GM18508 (cell line): ENCODE data around the gene HIBCH.
"Not testable (repeated sequence)": the region's sequence is repeated elsewhere in the genome, so short reads cannot be mapped to it uniquely, and the experiment has no call there.

Experiments used
- ATAC-seq: cut with Tn5 transposase; IDR thresholded peaks from one replicate; pipeline ENCODE4 v1.9.1; 2021; ENCODE audit warnings: moderate number of reproducible peaks; ENCODE audit not compliant: insufficient read depth, unreplicated experiment

Gene HIBCH

DNA sequence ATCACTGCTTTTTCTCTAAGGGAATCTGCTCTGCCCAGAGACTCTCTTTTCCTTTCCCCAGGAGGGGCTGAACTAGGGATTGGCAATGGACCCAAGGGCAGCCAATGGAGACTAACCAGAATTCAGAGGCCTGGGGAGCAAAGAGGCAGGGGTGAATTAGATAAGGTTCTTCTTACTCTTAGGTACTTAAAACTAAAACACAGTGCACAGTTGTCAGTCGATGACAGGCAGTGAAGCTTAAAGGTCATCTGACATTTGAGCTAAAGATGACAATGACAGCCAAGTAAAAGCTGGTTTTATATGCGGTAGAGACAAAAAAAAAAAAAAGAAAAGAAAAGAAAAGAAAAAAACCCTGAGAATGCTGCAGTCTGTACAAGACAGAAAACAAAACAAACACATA, 57.8 kb downstream of the HIBCH start:
- no peak for ATAC-seq

DNA sequence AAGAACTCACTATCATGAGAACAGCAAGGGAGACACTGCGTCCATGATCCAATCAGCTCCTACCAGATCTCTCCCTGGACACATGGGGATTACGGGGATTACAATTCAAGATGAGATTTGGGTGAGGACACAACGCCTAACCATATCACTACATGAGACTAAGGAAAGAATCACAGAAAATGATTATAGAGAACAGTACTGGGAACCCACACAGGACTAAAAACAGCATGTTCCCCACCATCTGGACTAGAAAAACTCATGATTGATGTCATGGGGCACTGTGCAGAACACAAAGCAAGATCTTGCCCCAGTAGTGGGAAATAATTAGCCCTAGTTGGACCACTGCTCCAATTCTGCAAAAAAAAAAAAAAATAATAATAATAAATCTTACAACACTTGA, 63.5 kb downstream of the HIBCH start:
- no peak for ATAC-seq

DNA sequence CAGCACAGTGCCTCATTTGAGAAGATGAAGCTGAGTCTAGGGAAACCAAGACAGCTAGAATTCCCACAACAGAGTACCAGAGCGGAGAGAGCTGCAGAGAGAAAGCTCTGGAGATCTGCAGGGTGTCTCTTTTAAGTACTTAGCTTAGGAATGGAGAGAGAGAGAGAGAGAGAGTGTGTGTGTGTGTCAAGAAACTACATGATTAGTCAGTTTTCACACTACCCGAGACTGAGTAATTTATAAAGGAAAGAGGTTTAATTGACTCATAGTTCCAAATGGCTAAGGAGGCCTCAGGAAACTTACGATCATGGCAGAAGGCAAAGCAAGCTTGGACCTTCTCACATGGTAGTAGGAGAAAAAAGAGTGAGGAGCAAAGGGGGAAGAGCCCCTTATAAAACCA, 64.0 kb downstream of the HIBCH start:
- ATAC-seq, result no peak

DNA sequence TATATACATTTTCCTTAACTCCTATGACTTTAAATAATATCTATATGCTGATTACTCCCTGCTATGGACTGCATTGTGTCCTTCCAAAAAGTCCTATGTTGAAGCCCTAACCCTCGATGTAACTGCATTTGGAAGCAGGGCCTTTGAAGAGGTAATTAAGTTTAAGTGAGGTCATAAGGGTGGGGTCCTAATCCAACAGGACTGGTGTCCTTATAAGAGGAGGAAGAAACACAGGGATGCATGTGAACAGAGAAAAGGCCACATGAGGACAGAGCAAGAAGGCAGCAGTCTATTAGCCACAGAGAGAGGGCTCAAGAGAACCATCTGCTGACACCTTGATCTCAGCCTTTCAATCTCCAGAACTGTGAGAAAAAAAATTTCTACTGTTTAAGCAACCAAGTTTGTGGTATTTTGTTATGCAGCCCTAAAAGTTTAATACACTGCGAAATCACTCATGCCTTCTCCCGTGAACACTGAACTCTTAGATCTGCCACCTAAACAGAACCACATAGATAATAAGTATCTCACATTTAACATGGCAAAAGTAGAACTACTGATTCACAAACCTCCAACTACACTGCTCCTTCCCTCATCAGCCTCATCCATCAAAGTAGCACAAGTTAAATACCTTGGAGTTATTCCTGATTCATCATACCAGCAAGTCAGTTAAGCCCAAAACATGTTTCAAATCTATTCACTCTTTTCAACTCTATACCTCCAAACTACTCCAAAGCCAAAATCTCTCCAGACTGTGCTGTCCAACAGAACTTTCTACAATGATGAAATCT, 65.4 kb downstream of the HIBCH start:
- no peak for ATAC-seq

DNA sequence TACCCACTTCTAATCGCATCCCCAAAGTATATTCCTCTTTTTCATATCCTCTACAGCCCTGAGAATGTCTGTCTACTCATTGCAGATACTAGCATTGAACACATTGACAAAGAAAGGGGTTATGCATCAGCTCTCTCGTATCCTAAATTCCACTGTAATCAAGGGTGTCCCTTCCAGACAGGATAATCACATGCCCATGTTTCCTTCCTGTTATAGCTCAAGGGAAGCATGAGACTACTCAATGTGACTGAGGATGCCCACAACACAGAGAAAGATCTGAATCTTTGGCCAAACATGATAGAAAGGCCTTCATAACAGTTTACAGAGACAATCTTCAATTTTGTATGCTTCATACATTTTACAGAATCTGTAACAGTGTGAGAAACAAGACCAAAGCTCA, 69.2 kb downstream of the HIBCH start:
- ATAC-seq, result no peak

DNA sequence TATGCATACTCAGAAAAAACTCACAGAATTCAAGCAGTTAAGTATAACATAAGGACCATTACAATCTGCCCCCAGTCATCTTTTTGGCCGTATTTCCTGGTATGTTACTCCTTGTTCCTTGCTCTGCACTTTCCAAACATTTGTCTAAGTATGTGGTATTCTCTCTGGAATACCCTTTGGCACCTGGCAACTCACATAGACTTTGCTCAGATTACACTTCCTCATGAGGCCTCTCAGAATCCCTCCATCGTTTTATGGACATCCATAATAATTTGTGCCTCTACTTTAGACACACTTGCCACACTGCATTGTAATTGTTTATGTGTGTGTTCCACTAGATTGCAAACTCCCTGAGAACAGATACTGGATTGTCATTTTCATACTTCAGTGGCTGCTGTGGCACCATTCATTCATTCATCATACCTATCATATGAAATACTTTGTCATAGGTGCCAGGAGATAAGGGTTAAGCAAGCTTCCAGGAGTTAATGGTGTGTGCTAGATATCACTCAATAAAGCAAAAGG, 84.0 kb downstream of the HIBCH start:
- ATAC-seq, result no peak

DNA sequence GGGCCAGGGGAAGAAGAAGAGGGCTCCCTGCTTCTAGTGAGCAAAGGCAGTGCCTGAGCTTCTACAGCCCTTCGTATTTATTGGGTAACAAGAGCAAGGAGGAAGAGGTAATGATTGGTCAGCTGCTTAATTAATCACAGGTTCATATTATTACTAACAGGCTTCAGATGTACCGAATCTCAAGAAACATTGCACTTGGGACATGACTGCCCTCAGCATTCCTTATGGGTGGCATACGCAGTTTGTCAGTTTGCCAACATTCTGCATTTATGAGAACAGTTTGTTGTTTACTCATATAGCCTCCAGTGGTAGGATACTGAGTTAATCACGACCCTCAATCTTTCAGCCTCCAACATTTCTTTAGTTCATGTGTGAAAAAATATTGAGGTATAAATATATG, 84.5 kb downstream of the HIBCH start:
- ATAC-seq, result no peak

DNA sequence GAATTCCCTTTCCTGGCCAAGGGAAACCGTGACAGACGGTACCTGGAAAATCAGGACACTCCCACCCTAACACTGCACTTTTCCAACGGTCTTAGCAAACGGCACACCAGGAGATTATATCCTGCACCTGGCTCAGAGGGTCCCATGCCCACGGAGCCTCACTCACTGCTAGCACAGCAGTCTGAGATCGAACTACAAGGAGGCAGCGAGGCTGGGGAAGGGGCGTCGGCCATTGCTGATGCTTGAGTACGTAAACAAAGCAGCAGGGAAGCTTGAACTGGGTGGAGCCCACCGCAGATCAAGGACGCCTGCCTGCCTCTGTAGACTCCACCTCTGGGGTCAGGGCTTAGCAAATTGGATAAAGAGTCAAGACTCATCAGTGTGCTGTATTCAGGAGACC, 95.6 kb downstream of the HIBCH start:
- not testable (repeated sequence) for ATAC-seq

DNA sequence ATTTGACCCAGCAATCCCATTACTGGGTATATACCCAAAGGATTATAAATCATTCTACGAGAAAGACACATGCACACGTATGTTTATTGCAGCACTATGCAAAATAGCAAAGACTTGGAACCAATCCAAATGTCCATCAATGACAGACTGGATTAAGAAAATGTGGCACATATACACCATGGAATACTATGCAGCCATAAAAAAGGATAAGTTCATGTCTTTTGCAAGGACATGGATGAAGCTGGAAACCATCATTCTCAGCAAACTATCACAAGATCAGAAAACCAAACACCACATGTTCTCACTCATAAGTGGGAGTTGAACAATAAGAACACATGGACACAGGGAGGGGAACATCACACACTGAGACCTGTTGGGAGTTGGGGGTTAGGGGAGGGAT, 96.9 kb downstream of the HIBCH start:
- ATAC-seq, result not testable (repeated sequence)

DNA sequence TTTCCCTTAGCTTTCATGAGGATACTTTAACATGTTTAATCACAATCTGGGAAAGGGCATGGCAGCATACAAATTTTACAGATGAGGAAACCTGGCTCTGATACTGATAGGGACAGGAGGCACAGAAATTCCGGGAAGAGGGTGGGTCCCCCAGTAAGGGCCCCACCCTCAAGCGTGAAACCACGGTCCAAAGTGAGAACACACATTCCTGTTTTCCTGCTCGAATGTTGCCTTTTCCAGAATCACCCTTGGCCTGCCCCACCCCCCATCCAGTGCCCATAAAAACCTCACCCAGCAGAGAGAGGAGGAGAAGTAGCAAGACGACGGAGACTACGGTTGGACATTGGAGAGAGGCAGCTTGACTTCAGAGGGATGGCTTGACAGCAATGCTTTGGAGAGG, 98.2 kb downstream of the HIBCH start:
- no peak for ATAC-seq

DNA sequence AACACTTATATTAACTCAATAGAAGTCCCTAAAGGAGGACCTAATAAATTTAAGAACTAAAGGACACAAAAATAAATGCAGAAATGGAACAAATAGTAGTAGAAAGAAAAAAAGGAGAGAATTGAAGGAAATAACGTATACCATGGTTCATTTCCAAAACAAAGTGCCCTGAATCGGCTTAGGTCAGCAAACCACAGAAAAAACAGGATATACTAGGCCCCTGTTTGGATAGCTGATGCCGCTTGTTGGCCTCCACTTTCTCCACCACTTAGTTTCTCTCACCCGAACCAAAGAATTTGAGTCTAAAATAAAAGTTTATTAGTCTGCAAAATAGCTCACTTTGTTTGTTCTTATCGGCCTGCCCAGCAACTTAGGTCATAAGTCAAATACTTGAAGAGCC, 100.4 kb downstream of the HIBCH start:
- no peak for ATAC-seq

DNA sequence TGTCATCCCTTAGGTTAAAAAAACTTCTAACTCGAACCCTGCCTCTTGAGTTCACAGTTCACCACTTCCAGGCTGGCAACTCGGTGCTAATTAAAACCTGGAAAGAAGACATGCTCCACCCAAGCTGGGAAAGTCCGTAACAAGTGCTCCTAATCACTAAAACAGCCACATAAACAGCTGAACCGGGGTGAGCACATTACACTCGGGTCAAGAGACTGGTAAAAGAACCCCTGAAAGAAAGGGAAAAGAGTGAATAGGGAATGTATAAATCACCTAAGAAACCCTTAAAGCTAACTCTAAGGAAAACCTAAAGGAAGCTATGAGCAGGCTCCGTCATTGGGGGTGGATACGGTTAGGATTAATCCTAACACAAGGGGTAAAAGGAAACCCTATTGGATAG, 102.0 kb downstream of the HIBCH start:
- ATAC-seq, result no peak

DNA sequence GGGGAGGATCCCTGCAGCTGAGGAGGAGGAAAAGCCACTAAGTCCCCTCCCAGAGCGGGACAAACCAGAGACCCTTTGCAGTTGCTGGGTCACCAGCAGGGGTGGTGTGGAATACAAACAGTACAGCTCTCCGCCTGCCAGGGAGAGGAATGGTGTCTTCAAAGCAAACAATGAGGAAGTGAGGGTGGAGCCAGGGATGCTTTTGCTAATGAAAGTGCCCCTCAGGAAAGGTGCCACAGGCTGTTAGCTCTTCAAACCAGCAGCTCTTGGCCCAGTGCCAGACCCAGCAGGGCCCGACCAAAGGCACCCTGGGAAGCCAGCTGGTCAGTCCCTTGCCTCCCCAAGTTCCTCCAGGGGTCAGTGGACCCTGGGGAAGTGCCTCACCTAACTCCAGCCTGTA, 102.8 kb downstream of the HIBCH start:
- no peak for ATAC-seq

DNA sequence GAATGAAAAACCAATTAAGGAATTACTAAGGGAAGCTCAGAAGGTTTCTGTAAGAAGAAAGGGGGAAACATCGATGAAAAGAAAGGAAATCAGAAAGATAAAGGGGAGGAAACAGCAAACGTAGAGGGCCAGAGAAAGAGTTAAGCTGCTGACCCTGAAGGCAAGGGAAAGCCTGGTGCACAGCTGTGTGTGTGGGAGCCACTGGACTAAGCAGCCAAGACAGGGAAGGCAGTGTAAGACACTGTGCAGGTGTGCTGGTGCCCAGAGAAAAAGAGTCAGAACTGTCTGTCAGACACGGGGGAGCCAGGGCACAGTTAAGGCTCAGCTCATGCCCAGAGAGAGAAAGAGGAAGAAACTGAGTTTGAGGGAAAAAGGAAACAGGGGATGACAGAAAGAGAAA, 104.0 kb downstream of the HIBCH start:
- no peak for ATAC-seq

DNA sequence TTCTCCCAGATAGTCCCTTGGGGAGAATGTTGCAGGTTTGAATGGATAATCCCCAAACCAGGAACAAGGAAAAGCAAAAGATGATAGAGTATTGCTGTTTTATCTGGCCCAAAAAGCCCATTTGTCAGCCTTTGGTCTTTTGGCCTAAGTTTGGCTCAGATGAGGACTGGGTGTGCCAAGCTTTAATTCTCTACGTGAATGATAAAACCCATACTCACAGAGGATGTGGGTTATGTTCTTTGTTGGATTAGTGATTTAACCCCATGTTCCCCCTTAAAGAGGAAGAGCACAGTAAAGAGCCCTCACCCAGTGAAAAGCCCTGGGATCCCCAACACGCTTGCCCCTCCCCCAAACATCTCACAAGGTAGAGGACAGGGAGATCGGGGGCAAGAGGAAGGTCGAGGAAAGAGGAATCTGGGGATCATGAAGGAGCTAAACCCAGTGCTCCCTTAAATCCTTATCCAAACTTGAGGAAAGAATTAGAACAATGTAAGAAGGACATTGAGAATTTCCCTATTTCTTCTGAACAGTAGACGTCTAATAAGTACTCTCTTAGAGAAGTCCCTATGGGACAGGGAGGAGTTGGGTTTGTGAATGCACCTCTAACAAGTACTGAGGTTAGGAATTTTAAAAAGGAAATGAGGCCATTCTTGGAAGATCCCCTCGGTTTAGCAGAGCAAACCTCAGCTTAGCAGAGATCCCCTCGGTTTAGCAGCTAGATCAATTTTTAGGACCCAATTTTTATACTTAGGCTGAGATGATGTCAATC, 105.0 kb downstream of the HIBCH start:
- no peak for ATAC-seq

DNA sequence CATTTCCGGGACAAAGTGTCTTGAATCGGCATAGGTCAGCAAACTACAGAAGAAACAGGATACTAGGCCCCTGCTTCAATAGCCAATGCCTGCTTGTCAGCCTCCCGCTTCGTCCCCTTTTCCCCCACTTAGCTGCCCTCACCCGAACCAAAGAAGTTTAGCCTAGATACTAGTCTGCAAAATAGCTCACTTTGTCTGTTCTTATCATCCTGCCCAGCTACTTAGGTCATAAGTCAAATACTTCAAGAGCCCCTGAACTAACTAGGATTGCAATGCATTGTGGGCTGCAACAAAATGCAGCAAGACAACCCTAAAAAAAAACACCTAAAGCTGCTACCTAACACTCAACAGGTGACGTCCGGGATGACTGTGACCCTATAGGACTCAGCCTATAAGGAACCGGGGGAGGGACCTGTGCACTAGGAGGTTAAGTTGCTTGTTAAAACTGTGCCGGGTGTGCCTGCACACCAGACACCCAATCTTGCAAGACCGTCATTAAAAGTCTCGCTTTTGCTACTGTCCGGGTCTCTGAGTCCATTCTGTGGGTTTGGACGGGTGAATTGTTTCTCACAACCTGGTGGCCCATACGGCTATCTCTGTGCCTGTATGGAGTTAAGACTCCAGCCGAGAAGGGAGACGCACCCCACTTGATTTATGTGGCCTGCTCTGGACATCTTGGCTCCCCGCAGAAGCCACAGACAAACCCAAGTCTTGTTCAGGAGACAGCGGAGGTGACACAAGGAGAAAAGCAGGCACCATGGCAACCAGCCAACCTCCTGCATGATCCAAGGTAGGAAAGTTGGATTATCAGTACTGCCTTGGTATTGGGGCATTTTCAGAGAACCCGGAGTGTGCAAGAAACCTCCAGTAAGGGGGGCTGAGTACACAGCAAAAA, 105.9 kb downstream of the HIBCH start:
- no peak for ATAC-seq

DNA sequence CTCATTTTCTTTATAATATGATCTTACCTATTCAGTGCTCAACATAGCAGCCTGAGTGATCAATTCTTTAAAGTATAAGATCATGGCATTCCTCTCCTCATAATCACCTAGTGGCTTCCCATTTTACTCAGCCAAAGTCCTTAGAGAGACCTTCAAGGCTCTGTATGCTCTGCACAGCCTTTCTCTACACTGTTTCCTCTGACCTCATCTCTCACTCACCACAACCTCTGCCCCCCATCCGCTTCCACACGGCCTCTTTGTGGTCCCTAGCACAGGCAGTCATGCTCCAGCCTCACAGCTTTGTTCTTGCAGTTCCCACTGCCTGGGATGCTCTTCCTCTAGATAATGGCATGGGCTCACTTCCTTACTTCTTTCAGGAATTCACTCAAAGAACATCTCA, 109.2 kb downstream of the HIBCH start:
- ATAC-seq, result no peak

DNA sequence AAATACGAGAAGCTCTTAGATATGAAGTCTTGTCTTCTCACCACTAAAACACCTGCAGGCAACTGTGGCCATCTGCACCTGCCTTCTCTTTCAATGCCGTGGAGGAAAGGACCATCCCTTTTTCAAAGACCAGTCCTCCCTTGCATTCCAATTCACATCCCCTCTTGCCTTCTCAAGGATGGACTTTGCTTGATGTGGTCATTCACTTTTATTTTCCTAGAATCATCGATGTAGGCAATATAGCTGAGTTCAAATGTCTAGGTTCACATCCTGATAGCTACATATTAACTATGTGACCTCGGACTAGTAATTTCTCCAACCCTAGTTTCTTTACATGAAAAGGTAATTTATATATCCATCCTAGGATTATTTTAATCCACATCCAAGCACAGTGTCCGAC, 110.1 kb downstream of the HIBCH start:
- no peak for ATAC-seq

DNA sequence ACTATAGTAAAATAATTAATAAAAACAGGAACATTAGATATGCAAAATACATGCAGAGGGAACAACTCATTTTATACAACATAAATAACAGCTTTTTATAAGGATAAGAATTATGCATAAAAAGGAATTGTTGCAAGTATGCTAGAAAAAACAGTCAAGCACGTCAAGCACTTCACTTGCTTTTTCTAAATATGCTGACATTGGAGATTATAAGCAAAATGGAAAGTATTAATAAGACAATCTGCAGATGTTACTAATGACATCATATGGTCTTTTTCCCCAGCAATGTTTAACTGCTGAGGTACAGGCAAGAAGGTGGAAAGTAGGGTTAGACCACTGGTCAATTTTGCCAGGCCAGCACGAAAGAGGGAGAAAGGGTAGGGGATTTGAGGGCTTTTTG, 111.7 kb downstream of the HIBCH start:
- no peak for ATAC-seq

DNA sequence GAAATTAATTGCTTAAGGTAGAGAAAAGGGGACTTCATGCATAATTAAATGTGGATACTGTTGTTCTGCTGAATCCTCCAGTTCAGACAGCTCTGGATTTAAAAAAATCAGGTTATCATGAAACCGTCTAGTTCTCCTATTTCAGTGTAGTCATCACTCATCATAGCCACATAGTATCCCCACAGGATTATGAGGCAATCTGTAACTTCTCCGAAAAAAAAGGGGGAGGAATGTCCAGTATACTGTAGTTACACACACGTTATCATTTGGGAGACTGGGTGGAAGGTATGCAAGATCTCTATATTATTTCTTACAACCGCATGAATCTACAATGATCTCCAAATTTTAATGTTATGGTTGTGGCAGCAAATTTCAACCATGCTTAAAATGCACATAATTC, 114.0 kb downstream of the HIBCH start:
- no peak for ATAC-seq

DNA sequence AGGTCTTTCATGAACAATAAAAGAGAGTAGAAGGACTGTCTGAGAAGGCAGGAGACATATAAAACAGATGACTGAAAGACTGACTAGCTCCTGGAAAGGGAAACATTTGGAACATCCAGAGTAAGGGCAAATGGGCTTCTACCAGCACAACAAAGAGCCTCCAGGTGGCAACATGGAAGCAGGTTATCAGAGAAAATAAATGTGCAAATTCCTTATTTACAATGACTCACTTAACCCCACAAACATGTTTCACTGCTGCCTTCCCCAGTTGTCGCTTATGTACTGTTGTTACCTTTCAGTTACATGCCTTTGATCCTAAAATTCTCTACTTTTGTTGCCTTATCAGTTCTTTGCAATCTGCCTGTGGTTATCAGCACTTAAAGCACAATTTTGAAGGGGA, 117.0 kb downstream of the HIBCH start:
- no peak for ATAC-seq
